Trophoblast cell (in vitro differentiated cells and primary cell): ENCODE data around the gene NEGR1.

Source experiments
- DNase-seq, 2 donors: peaks; one replicate each; pipeline ENCODE4 v3.0.0-alpha.2; 2016
- H2AFZ ChIP-seq: 2 replicates; pipeline ENCODE4 v1.6.1; 2013; ENCODE audit warnings: low read length, moderate library complexity, mild to moderate bottlenecking; ENCODE audit not compliant: insufficient read depth, poor library complexity
- H2AK5ac ChIP-seq: 2 replicates; pipeline ENCODE4 v1.6.1; 2013; ENCODE audit warnings: mild to moderate bottlenecking, low read length
- H2BK120ac ChIP-seq: 2 replicates; pipeline ENCODE4 v1.6.1; 2013; ENCODE audit warnings: low read length, mild to moderate bottlenecking, moderate library complexity; ENCODE audit not compliant: insufficient read depth, poor library complexity
- H2BK12ac ChIP-seq: 2 replicates; pipeline ENCODE4 v1.6.1; 2013; ENCODE audit warnings: mild to moderate bottlenecking, low read length, moderate library complexity
- H2BK5ac ChIP-seq: 2 replicates; pipeline ENCODE4 v1.6.1; 2013; ENCODE audit warnings: low read length, low read depth, moderate library complexity, mild to moderate bottlenecking; ENCODE audit not compliant: poor library complexity
- H3K14ac ChIP-seq: 2 replicates; pipeline ENCODE4 v1.6.1; 2013; ENCODE audit warnings: mild to moderate bottlenecking, low read length
- H3K18ac ChIP-seq: 2 replicates; pipeline ENCODE4 v1.6.1; 2013; ENCODE audit warnings: mild to moderate bottlenecking, low read length
- H3K23ac ChIP-seq: 2 replicates; pipeline ENCODE4 v1.6.1; 2013; ENCODE audit warnings: low read length
- H3K27ac ChIP-seq: 2 replicates; pipeline ENCODE4 v1.5.1; 2013; ENCODE audit warnings: low read depth, mild to moderate bottlenecking, inconsistent platforms, low read length, moderate library complexity
- H3K27me3 ChIP-seq: 2 replicates; pipeline ENCODE4 v1.6.1; 2013; ENCODE audit warnings: inconsistent platforms, mild to moderate bottlenecking, low read length, moderate library complexity; ENCODE audit not compliant: insufficient read depth
- H3K36me3 ChIP-seq, 2 experiments: 1 replicate in 1 of 2; 2 replicates in 1 of 2; pipeline ENCODE4 v1.6.1; 2013; ENCODE audit warnings: low read length in 2 of 2, mild to moderate bottlenecking in 2 of 2, moderate library complexity in 1 of 2; ENCODE audit not compliant: insufficient read depth in 2 of 2, control insufficient read depth in 1 of 2
- H3K4ac ChIP-seq: 2 replicates; pipeline ENCODE4 v1.6.1; 2013; ENCODE audit warnings: low read depth, mild to moderate bottlenecking, low read length, moderate library complexity
- H3K4me1 ChIP-seq, 2 experiments: 1 replicate in 1 of 2; 2 replicates in 1 of 2; pipeline ENCODE4 v1.6.1; 2013; ENCODE audit warnings: low read length in 2 of 2, mild to moderate bottlenecking in 2 of 2, moderate library complexity in 1 of 2; ENCODE audit not compliant: insufficient read depth in 2 of 2, control insufficient read depth in 1 of 2
- H3K4me2 ChIP-seq: 2 replicates; pipeline ENCODE4 v1.6.1; 2013; ENCODE audit warnings: inconsistent platforms, mild to moderate bottlenecking, low read length, moderate library complexity
- H3K4me3 ChIP-seq: 2 replicates; pipeline ENCODE4 v1.5.1; 2013; ENCODE audit warnings: mild to moderate bottlenecking, low read depth, low read length, inconsistent platforms
- H3K79me1 ChIP-seq: one replicate; pipeline ENCODE4 v1.6.1; 2013; ENCODE audit warnings: low read length
- H3K79me2 ChIP-seq: 2 replicates; pipeline ENCODE4 v1.6.1; 2013; ENCODE audit warnings: low read length, mild to moderate bottlenecking; ENCODE audit not compliant: control insufficient read depth, insufficient read depth, poor library complexity
- H3K9ac ChIP-seq: 2 replicates; pipeline ENCODE4 v1.6.1; 2013; ENCODE audit warnings: mild to moderate bottlenecking, low read length
- H3K9me3 ChIP-seq: 2 replicates; pipeline ENCODE4 v1.6.1; 2013; ENCODE audit warnings: low read depth, mild to moderate bottlenecking, control low read depth, inconsistent platforms, low read length; ENCODE audit not compliant: insufficient read depth
- H4K12ac ChIP-seq: 2 replicates; pipeline ENCODE4 v1.6.1; 2013; ENCODE audit warnings: low read depth, mild to moderate bottlenecking, low read length, moderate library complexity
- H4K8ac ChIP-seq: 2 replicates; pipeline ENCODE4 v1.6.1; 2013; ENCODE audit warnings: low read depth, mild to moderate bottlenecking, low read length, moderate library complexity
- H4K91ac ChIP-seq: one replicate; pipeline ENCODE4 v1.6.1; 2013; ENCODE audit warnings: low read depth, mild to moderate bottlenecking, low read length, moderate library complexity
- WGBS: extraction: QIAGEN DNeasy Blood & Tissue Kit; methylation state at CpG from one replicate; pipeline ENCODE4 v1.1.7; 2013; ENCODE audit warnings: missing lambda C conversion rate; ENCODE audit not compliant: insufficient read length, insufficient coverage; ENCODE audit errors: extremely low coverage; 5-methylcytosine and 5-hydroxymethylcytosine counted together

Gene NEGR1

GRCh38 chr1:72105201-72105600 is 177.1 kb downstream of the NEGR1 start:
- no peak overlapping the region for H3K4me2 ChIP-seq
- no peak overlapping the region for H2AK5ac ChIP-seq
- no peak overlapping the region for H3K14ac ChIP-seq
- no peak overlapping the region for H2BK12ac ChIP-seq
- no peaks in the 10 kb centered on the region for H3K36me3 ChIP-seq
- no peaks in the 10 kb centered on the region for H3K4me1 ChIP-seq
- no peak overlapping the region for H2BK5ac ChIP-seq
- no peak overlapping the region for H2AFZ ChIP-seq
- no peak overlapping the region for H4K12ac ChIP-seq
- no peak overlapping the region for H2BK120ac ChIP-seq
- H3K27me3 ChIP-seq, result no peaks in the 10 kb centered on the region
- no peak overlapping the region for H4K91ac ChIP-seq
- H3K4ac ChIP-seq, result no peak overlapping the region
- H3K79me1 ChIP-seq, result no peaks in the 10 kb centered on the region
- DNase-seq, result no peak
- H3K4me3 ChIP-seq, result no peak overlapping the region
- no CpG with 5 or more reads among the region's 2 CpGs for WGBS
- no peak overlapping the region for H3K9ac ChIP-seq
- H3K18ac ChIP-seq, result no peak overlapping the region
- H4K8ac ChIP-seq, result no peak overlapping the region
- no peak overlapping the region for H3K27ac ChIP-seq
- no peaks in the 10 kb centered on the region for H3K79me2 ChIP-seq
- no peak overlapping the region for H3K23ac ChIP-seq
- no peaks in the 10 kb centered on the region for H3K9me3 ChIP-seq

- DNase-seq, result no peak
- no peak overlapping the region for H4K8ac ChIP-seq
- no peak overlapping the region for H3K4me2 ChIP-seq
- H4K91ac ChIP-seq, result no peak overlapping the region
- H3K23ac ChIP-seq, result no peak overlapping the region
- H3K79me1 ChIP-seq, result no peaks in the 10 kb centered on the region
- H3K4me3 ChIP-seq, result no peak overlapping the region
- H3K14ac ChIP-seq, result no peak overlapping the region
- no peak overlapping the region for H2BK120ac ChIP-seq
- no peak overlapping the region for H2AFZ ChIP-seq
- H3K18ac ChIP-seq, result no peak overlapping the region
- H2AK5ac ChIP-seq, result no peak overlapping the region
- H2BK12ac ChIP-seq, result no peak overlapping the region
- no peaks in the 10 kb centered on the region for H3K36me3 ChIP-seq
- H2BK5ac ChIP-seq, result no peak overlapping the region
- H3K27me3 ChIP-seq, result no peaks in the 10 kb centered on the region
- no peak overlapping the region for H3K4ac ChIP-seq
- H3K4me1 ChIP-seq, result no peaks in the 10 kb centered on the region
- H3K9me3 ChIP-seq, result no peaks in the 10 kb centered on the region
- no CpG with 5 or more reads among the region's 3 CpGs for WGBS
- H4K12ac ChIP-seq, result no peak overlapping the region
- H3K79me2 ChIP-seq, result no peaks in the 10 kb centered on the region
- no peak overlapping the region for H3K27ac ChIP-seq
- no peak overlapping the region for H3K9ac ChIP-seq
Measured at GRCh38 chr1:72101840-72102632, 180.3 kb downstream of the NEGR1 start.

- Histone ChIP-seq H3K9ac (no peak overlapping the region), H3K79me2 (no peaks in the 10 kb centered on the region), H2AK5ac (no peak overlapping the region), H3K23ac (no peak overlapping the region), H4K12ac (no peak overlapping the region), H3K4me3 (no peak overlapping the region), H3K79me1 (no peaks in the 10 kb centered on the region), H3K4me1 (no peaks in the 10 kb centered on the region), H2BK120ac (no peak overlapping the region), H4K91ac (no peak overlapping the region), H4K8ac (no peak overlapping the region), H3K27me3 (no peaks in the 10 kb centered on the region), H3K36me3 (no peaks in the 10 kb centered on the region), H3K4me2 (no peak overlapping the region), H3K4ac (no peak overlapping the region), H3K18ac (no peak overlapping the region), H3K27ac (no peak overlapping the region), H2BK5ac (no peak overlapping the region), H3K14ac (no peak overlapping the region), H2BK12ac (no peak overlapping the region), H3K9me3 (no peaks in the 10 kb centered on the region), H2AFZ (no peak overlapping the region)
- no CpG with 5 or more reads among the region's 2 CpGs for WGBS
- no peak for DNase-seq
Measured at GRCh38 chr1:72100771-72101170, 181.6 kb downstream of the NEGR1 start.

- no peaks in the 10 kb centered on the region for H3K79me1 ChIP-seq
- no peak overlapping the region for H4K12ac ChIP-seq
- H3K27ac ChIP-seq, result no peak overlapping the region
- no peak overlapping the region for H2BK12ac ChIP-seq
- no CpG with 5 or more reads among the region's 4 CpGs for WGBS
- H3K23ac ChIP-seq, result no peak overlapping the region
- H2AK5ac ChIP-seq, result no peak overlapping the region
- H4K8ac ChIP-seq, result no peak overlapping the region
- no peaks in the 10 kb centered on the region for H3K4me1 ChIP-seq
- no peak overlapping the region for H4K91ac ChIP-seq
- no peak overlapping the region for H2BK5ac ChIP-seq
- H3K27me3 ChIP-seq, result no peaks in the 10 kb centered on the region
- no peaks in the 10 kb centered on the region for H3K36me3 ChIP-seq
- no peak overlapping the region for H3K14ac ChIP-seq
- H3K79me2 ChIP-seq, result no peaks in the 10 kb centered on the region
- H2AFZ ChIP-seq, result no peak overlapping the region
- H3K18ac ChIP-seq, result no peak overlapping the region
- no peak for DNase-seq
- no peaks in the 10 kb centered on the region for H3K9me3 ChIP-seq
- H3K9ac ChIP-seq, result no peak overlapping the region
- no peak overlapping the region for H3K4ac ChIP-seq
- no peak overlapping the region for H3K4me2 ChIP-seq
- H3K4me3 ChIP-seq, result no peak overlapping the region
- no peak overlapping the region for H2BK120ac ChIP-seq
Measured at GRCh38 chr1:72097851-72098570, 184.3 kb downstream of the NEGR1 start.
